22Rv1 (cell line): Measurements from ENCODE around the gene PPP6R2.

ENCODE experiments used
- CTCF ChIP-seq: fragments of 450-650 bp; IDR thresholded peaks from 2 replicates; pipeline ENCODE4 v1.5.1; 2017; ENCODE audit warnings: mild to moderate bottlenecking
- ZFX ChIP-seq: fragments of 450-650 bp; IDR thresholded peaks from 2 replicates; pipeline ENCODE4 v1.6.1; 2017; ENCODE audit warnings: antibody characterized with exemption, borderline replicate concordance

GRCh38 chr22:50356186-50356585 lies 13.1 kb downstream of the PPP6R2 start:
- no peak for TF ChIP-seq CTCF
- no peak for TF ChIP-seq ZFX
